ENCODE measurements around the gene MYO1E.

The MYO1E gene

GRCh38 chr15:59352683-59353082 lies 20.0 kb downstream of the MYO1E start:
- Histone ChIP-seq H4K20me1 (ENCODE audit: low read depth, low read length) (peaks cover 25% of the 10 kb centered on the region), H2AFZ (ENCODE audit: low read depth, low read length, severe bottlenecking) (no peak overlapping the region), H3K9me3 (ENCODE audit: insufficient read depth, low read length) (no peaks in the 10 kb centered on the region), H3K4me2 (ENCODE audit: low read depth, low read length, poor library complexity, severe bottlenecking) (peak overlapping the region; percentile 57), H3K36me3 (ENCODE audit: low read length) (no peaks in the 10 kb centered on the region), H3K9ac (ENCODE audit: low read length) (no peak overlapping the region), H3F3A (ENCODE audit: insufficient read depth) (peaks cover 27% of the 10 kb centered on the region), H3K4me3 (ENCODE audit: insufficient read depth, low read length, poor library complexity, severe bottlenecking) (no peak overlapping the region), H3K79me2 (ENCODE audit: insufficient read depth, low read length) (peaks cover 100% of the 10 kb centered on the region), H3K27ac (ENCODE audit: low read depth, low read length) (peak overlapping the region; percentile 53; the same call in 1 of the 2 replicates), H3K27me3 (ENCODE audit: low read length) (no peaks in the 10 kb centered on the region), H3K9me2 (replicated peaks; ENCODE audit: insufficient read depth, low read length) (no peaks in the 10 kb centered on the region)
- TF ChIP-seq EZH2phosphoT487 (conservative IDR thresholded peaks at IDR 0.05; ENCODE audit: low read length) (no peak), CTCF (IDR thresholded peaks at IDR 0.05; ENCODE audit: insufficient read depth, low read length, poor library complexity, severe bottlenecking) (no peak)

DNA sequence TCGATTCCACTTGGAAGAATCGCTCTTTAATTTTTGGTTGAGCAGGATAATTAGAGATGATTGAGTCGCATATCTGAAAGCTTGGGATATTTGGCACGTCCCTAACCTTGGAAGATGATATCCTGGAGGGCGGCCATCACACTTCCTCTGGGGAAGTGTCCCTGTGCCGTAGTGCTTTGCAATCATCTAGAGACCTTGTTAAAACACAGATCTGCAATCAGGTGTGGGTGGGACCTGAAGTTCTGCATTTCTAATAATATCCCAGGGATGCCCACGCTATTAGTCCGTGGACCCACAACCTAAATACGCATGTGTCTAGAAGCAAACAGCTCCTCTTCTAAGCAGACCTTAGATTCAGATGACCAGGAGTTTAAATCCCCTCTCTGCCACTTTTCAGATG lies 20.5 kb downstream of the MYO1E start:
- Histone ChIP-seq H3K9ac (ENCODE audit: low read length) (no peak overlapping the region), H2AFZ (ENCODE audit: low read depth, low read length, severe bottlenecking) (no peak overlapping the region), H3K36me3 (ENCODE audit: low read length) (no peaks in the 10 kb centered on the region), H4K20me1 (ENCODE audit: low read depth, low read length) (peaks cover 28% of the 10 kb centered on the region), H3K27me3 (ENCODE audit: low read length) (no peaks in the 10 kb centered on the region), H3K4me2 (ENCODE audit: low read depth, low read length, poor library complexity, severe bottlenecking) (peak overlapping the region; percentile 57), H3K79me2 (ENCODE audit: insufficient read depth, low read length) (peaks cover 100% of the 10 kb centered on the region), H3K9me2 (replicated peaks; ENCODE audit: insufficient read depth, low read length) (no peaks in the 10 kb centered on the region), H3K9me3 (ENCODE audit: insufficient read depth, low read length) (no peaks in the 10 kb centered on the region), H3K27ac (ENCODE audit: low read depth, low read length) (peak overlapping the region; percentile 53; the same call in 1 of the 2 replicates), H3K4me3 (ENCODE audit: insufficient read depth, low read length, poor library complexity, severe bottlenecking) (no peak overlapping the region), H3F3A (ENCODE audit: insufficient read depth) (peaks cover 27% of the 10 kb centered on the region)
- TF ChIP-seq CTCF (IDR thresholded peaks at IDR 0.05; ENCODE audit: insufficient read depth, low read length, poor library complexity, severe bottlenecking), result no peak
- TF ChIP-seq EZH2phosphoT487 (conservative IDR thresholded peaks at IDR 0.05; ENCODE audit: low read length), result no peak

GRCh38 chr15:59350421-59350732 lies 22.3 kb downstream of the MYO1E start:
- Histone ChIP-seq H3K9me2 (replicated peaks; ENCODE audit: insufficient read depth, low read length) (no peaks in the 10 kb centered on the region), H3K9me3 (ENCODE audit: insufficient read depth, low read length) (no peaks in the 10 kb centered on the region), H3K36me3 (ENCODE audit: low read length) (no peaks in the 10 kb centered on the region; the same call in 1 of the 2 replicates), H3F3A (ENCODE audit: insufficient read depth) (peaks cover 20% of the 10 kb centered on the region), H3K9ac (ENCODE audit: low read length) (no peak overlapping the region), H3K27me3 (ENCODE audit: low read length) (no peaks in the 10 kb centered on the region), H3K79me2 (ENCODE audit: insufficient read depth, low read length) (peaks cover 100% of the 10 kb centered on the region), H4K20me1 (ENCODE audit: low read depth, low read length) (peaks cover 45% of the 10 kb centered on the region), H2AFZ (ENCODE audit: low read depth, low read length, severe bottlenecking) (no peak overlapping the region), H3K4me2 (ENCODE audit: low read depth, low read length, poor library complexity, severe bottlenecking) (no peak overlapping the region), H3K27ac (ENCODE audit: low read depth, low read length) (peak overlapping the region; percentile 12; the same call in 1 of the 2 replicates), H3K4me3 (ENCODE audit: insufficient read depth, low read length, poor library complexity, severe bottlenecking) (no peak overlapping the region)
- TF ChIP-seq CTCF (IDR thresholded peaks at IDR 0.05; ENCODE audit: insufficient read depth, low read length, poor library complexity, severe bottlenecking) (no peak), EZH2phosphoT487 (conservative IDR thresholded peaks at IDR 0.05; ENCODE audit: low read length) (no peak)
